ENCODE results near the gene ADH7. TPM values are rescaled to one million over a fixed set of nuclear protein-coding genes. Genes with fewer than 3 reads are reported as not detected.

Gene ADH7
- total RNA-seq = not detected in 2 replicates

DNA sequence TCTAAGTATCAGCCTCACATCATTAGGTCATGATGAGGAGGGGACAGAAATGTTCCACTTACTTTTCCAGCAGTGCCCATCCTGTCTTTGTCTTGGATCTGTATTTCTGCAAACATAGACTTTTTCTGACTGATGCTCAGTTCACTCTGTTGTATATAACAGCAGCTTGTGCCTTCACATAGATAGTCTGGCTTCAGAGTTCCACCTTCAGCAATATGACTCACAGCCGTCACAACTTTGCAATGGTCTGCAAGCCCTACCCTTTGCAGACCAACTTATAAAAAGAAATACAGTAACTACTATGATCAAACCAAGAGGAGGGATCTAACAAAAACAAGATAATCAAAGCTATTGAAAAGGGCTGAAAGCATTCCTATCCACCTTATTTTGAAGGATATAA lies at the start of gene ADH7:
ADH7 (minus strand) TSS at position 189 of the 400 bp plus-strand sequence; CDS start at position 80, 109 bp downstream.

Other genes starting within 250 kb of the ADH7 start
- 0.16 and 0.54 TPM in 2 replicates for gene ADH6, start 216.1 kb downstream of the ADH7 start, total RNA-seq
- not detected in 2 replicates for gene ADH1A, start 144.4 kb downstream of the ADH7 start, total RNA-seq
- 31.3 and 59.8 TPM in 2 replicates for gene ADH1B, start 113.9 kb downstream of the ADH7 start, total RNA-seq
- gene ADH1C, start 82.6 kb downstream of the ADH7 start, total RNA-seq = 0.54 and 1.3 TPM in 2 replicates
- gene C4orf17, start 75.7 kb upstream of the ADH7 start, total RNA-seq = not detected in 2 replicates
- 2.8 and 5.1 TPM in 2 replicates for gene TRMT10A, start 128.7 kb upstream of the ADH7 start, total RNA-seq
- not detected in 2 replicates for gene MTTP, start 139.5 kb upstream of the ADH7 start, total RNA-seq
- gene C4orf54, start 222.5 kb upstream of the ADH7 start, total RNA-seq = not detected in 2 replicates